Vagina (tissue), 2 donors: ENCODE results near the gene NKAIN2. TPM values are rescaled to one million over a fixed set of nuclear protein-coding genes. Genes with fewer than 3 reads are reported as not detected.

Source experiments
- DNase-seq, 2 donors: peaks; one replicate each; pipeline ENCODE4 v3.0.0-alpha.2; 2017; ENCODE audit errors: extremely low spot score in 2 of 2
- H3K27ac ChIP-seq: fragments of 200-600 bp; sonication (generic); one replicate; pipeline ENCODE4 v1.5.1; 2019
- H3K27me3 ChIP-seq: fragments of 200-600 bp; sonication (generic); one replicate; pipeline ENCODE4 v1.5.1; 2019
- H3K36me3 ChIP-seq, 2 donors: fragments of 200-600 bp; sonication (generic); one replicate each; pipeline ENCODE4 v1.5.1; 2017 to 2019
- H3K4me1 ChIP-seq: fragments of 200-600 bp; sonication (generic); one replicate; pipeline ENCODE4 v1.5.1; 2019
- H3K4me3 ChIP-seq, 2 donors: fragments of 200-600 bp; sonication (generic); 1 replicate in 1 of 2; 2 replicates in 1 of 2; pipeline ENCODE4 v1.5.1; 2016 to 2019
- H3K9me3 ChIP-seq: fragments of 200-600 bp; sonication (generic); one replicate; pipeline ENCODE4 v1.5.1; 2019
- POLR2A ChIP-seq, 2 donors: fragments of 450-650 bp; IDR thresholded peaks; one replicate each; pipeline ENCODE4 v1.6.1; 2017; ENCODE audit warnings: antibody characterized with exemption in 2 of 2, mild to moderate bottlenecking in 2 of 2, moderate library complexity in 2 of 2
- POLR2AphosphoS5 ChIP-seq, 2 donors: sonication (generic); formaldehyde crosslinking; IDR thresholded peaks; one replicate each; pipeline ENCODE4 v1.9.0; 2017; ENCODE audit warnings: antibody characterized with exemption in 2 of 2, mild to moderate bottlenecking in 2 of 2, low read depth in 1 of 2; ENCODE audit not compliant: insufficient read depth in 1 of 2
- intact Hi-C: fragments of 100-400 bp; cut with DNase I; formaldehyde crosslinking; loops from one replicate; pipeline ENCODE4 v1.15.1; 2023
- total RNA-seq: library from RNA; depleted of rRNA; stranded (reverse); fragments of >200 nt; gene quantifications from one replicate; pipeline ENCODE4 v1.2.3, GENCODE V29; 2016
- TF ChIP-seq, protein P1 (sequence below), 3 experiments: fragments of 450-650 bp in 2 of 3; fragments of 200-600 bp in 1 of 3; sonication (generic) in 1 of 3; IDR thresholded peaks; one replicate each; pipeline ENCODE4 v1.5.1; 2017 to 2019; ENCODE audit warnings: antibody characterized with exemption in 3 of 3, mild to moderate bottlenecking in 2 of 3, moderate library complexity in 2 of 3

Gene NKAIN2
- total RNA-seq, 1 donor from 2014 or later: not detected

DNA sequence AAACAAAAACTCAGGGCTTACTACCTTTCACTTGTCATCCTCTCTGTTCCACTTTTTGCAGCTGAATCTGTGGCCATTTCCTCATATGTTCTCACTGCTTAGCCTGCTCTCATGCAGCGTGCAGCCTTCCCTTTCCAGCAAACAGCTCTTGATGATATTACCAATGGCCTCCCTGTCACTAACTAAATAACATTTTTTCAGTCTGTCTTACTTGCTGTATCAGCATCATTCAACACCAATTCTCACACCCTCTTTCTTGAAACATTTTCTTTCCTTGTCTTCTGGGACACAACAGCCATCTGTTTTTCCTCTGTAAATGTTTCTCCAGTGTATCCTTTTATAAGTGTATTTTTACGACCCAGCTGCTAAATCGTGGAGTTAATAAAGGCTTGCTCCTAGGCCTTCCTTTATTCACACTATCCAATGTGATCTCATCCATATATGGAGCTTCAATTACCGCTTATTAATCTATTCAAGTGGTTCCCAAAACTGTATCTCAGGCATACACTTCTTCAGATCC is 634.9 kb downstream of the NKAIN2 start:
- DNase-seq: no peak
- Histone ChIP-seq H3K4me3 (no peak overlapping the region), H3K27ac (no peak overlapping the region), H3K36me3 (no peaks in the 10 kb centered on the region), H3K4me1 (no peaks in the 10 kb centered on the region), H3K27me3 (no peaks in the 10 kb centered on the region), H3K9me3 (no peaks in the 10 kb centered on the region)
- intact Hi-C loops: no loop called here
- TF ChIP-seq POLR2A (IDR thresholded peaks at IDR 0.05): no peak
- TF ChIP-seq, protein P1, sequence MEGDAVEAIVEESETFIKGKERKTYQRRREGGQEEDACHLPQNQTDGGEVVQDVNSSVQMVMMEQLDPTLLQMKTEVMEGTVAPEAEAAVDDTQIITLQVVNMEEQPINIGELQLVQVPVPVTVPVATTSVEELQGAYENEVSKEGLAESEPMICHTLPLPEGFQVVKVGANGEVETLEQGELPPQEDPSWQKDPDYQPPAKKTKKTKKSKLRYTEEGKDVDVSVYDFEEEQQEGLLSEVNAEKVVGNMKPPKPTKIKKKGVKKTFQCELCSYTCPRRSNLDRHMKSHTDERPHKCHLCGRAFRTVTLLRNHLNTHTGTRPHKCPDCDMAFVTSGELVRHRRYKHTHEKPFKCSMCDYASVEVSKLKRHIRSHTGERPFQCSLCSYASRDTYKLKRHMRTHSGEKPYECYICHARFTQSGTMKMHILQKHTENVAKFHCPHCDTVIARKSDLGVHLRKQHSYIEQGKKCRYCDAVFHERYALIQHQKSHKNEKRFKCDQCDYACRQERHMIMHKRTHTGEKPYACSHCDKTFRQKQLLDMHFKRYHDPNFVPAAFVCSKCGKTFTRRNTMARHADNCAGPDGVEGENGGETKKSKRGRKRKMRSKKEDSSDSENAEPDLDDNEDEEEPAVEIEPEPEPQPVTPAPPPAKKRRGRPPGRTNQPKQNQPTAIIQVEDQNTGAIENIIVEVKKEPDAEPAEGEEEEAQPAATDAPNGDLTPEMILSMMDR (IDR thresholded peaks at IDR 0.05): no peak
- TF ChIP-seq POLR2AphosphoS5 (IDR thresholded peaks at IDR 0.05; ENCODE audit: insufficient read depth in 1 of 2, low read depth in 1 of 2): no peak

DNA sequence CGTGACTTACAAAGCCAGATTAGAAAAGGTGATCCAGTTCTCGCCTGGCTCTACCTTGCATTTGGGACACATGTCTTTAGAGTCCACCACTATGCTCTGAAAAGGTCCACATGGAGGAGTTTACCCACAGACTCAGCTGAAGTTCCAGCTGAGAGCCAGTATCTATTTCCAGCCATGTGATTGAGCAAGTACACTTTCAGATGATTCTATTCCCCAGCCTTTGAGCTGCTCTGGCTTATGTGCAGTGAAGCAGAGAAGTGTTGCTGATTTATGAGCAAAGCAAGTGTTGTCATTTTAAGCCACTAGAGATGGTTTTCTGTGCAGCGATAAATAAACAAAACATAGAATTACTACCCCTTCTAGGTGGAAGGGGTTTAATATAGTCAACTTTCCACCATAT is 637.8 kb downstream of the NKAIN2 start:
- no peak overlapping the region for H3K27ac ChIP-seq
- TF ChIP-seq, protein P1 (IDR thresholded peaks at IDR 0.05): no peak
- TF ChIP-seq POLR2A (IDR thresholded peaks at IDR 0.05) (no peak), POLR2AphosphoS5 (IDR thresholded peaks at IDR 0.05; ENCODE audit: insufficient read depth in 1 of 2, low read depth in 1 of 2) (no peak)
- H3K9me3 ChIP-seq: no peaks in the 10 kb centered on the region

DNA sequence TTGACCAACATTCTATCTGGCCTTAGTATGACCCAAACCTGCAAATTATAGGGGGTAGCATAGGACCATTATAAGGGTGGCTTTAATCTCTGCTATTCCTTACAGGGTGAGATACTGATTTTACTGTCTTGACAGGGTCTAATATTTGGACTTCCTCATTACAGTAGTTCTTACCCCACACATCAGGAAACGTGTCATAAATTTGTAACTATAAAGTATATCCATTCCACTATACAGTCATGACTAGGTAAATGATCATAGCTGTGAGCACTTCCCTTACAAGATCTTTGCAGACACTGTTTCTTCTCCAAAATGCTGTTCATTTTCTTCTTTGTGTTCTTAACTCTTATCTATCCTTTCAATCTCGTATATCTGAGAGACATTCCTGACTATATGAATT is 639.9 kb downstream of the NKAIN2 start:
- H3K27me3 ChIP-seq: no peaks in the 10 kb centered on the region
- no peaks in the 10 kb centered on the region for H3K9me3 ChIP-seq
- no peak for TF ChIP-seq POLR2AphosphoS5 (IDR thresholded peaks at IDR 0.05; ENCODE audit: insufficient read depth in 1 of 2, low read depth in 1 of 2)
- TF ChIP-seq, protein P1 (IDR thresholded peaks at IDR 0.05): no peak
- no peak for TF ChIP-seq POLR2A (IDR thresholded peaks at IDR 0.05)
- intact Hi-C loops: no loop called here
- DNase-seq: no peak
- no peak overlapping the region for H3K27ac ChIP-seq
- no peaks in the 10 kb centered on the region for H3K36me3 ChIP-seq
- H3K4me3 ChIP-seq: no peak overlapping the region
- H3K4me1 ChIP-seq: no peaks in the 10 kb centered on the region

More for the DNA sequence above, 637.8 kb downstream of the NKAIN2 start:
- Histone ChIP-seq H3K36me3 (no peaks in the 10 kb centered on the region), H3K4me1 (no peaks in the 10 kb centered on the region), H3K27me3 (no peaks in the 10 kb centered on the region), H3K4me3 (no peak overlapping the region)
- DNase-seq: no peak
- intact Hi-C loops: no loop called here

DNA sequence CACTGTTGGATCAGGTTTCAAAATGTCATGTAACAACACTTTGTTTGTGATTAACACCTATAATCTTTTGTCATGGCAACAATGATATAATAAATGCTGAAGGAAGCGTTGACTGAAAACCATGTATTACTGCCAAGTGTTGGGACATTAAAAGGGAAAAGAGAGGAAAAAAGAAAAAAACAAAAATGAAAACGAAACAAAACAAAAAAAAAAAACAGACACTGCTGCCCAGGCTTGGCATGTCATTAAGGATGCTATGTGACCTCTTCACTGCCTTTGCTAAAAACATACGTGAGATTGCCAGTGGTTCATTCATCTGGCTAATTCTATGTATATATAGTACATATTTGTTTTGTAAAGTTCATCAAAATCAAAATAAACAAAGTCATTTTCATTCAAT is 641.9 kb downstream of the NKAIN2 start:
- Histone ChIP-seq H3K4me3 (no peak overlapping the region), H3K36me3 (no peaks in the 10 kb centered on the region), H3K27me3 (no peaks in the 10 kb centered on the region), H3K27ac (no peak overlapping the region), H3K9me3 (no peaks in the 10 kb centered on the region), H3K4me1 (no peaks in the 10 kb centered on the region)
- TF ChIP-seq POLR2AphosphoS5 (IDR thresholded peaks at IDR 0.05; ENCODE audit: insufficient read depth in 1 of 2, low read depth in 1 of 2) (no peak), POLR2A (IDR thresholded peaks at IDR 0.05) (no peak)
- TF ChIP-seq, protein P1 (IDR thresholded peaks at IDR 0.05): no peak
- DNase-seq: no peak
- intact Hi-C loops: no loop called here

DNA sequence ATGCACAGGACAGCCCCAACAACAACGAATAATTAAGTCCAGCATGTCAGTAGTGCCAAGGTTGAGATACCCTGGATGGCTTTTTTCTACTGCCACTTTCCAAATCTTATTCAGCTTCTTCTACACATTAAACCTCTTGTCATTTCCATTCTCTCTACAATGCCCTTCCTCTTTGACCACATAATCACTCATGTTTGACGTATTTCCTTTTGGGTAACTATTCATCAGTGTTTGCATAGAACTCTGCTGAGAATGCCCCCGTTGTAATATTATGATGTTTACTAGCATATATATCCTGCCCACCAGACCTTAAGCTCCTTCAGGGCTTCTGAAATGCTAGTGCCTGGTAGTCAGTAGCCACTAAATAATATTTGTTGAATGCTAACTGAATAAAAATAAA is 643.3 kb downstream of the NKAIN2 start:
- no peaks in the 10 kb centered on the region for H3K4me1 ChIP-seq
- TF ChIP-seq POLR2A (IDR thresholded peaks at IDR 0.05) (no peak), POLR2AphosphoS5 (IDR thresholded peaks at IDR 0.05; ENCODE audit: insufficient read depth in 1 of 2, low read depth in 1 of 2) (no peak)
- TF ChIP-seq, protein P1 (IDR thresholded peaks at IDR 0.05): no peak
- no peak overlapping the region for H3K4me3 ChIP-seq
- H3K27me3 ChIP-seq: no peaks in the 10 kb centered on the region
- no peak for DNase-seq
- no peak overlapping the region for H3K27ac ChIP-seq
- intact Hi-C loops: no loop called here
- H3K36me3 ChIP-seq: no peaks in the 10 kb centered on the region
- no peaks in the 10 kb centered on the region for H3K9me3 ChIP-seq
